HG03378 (cell line): Measurements from ENCODE around the gene BAHCC1.

Experiments used
- ATAC-seq: cut with Tn5 transposase; IDR thresholded peaks from one replicate; pipeline ENCODE4 v1.9.1; 2021; ENCODE audit warnings: mild to moderate bottlenecking, moderate library complexity; ENCODE audit not compliant: unreplicated experiment

Gene BAHCC1

DNA sequence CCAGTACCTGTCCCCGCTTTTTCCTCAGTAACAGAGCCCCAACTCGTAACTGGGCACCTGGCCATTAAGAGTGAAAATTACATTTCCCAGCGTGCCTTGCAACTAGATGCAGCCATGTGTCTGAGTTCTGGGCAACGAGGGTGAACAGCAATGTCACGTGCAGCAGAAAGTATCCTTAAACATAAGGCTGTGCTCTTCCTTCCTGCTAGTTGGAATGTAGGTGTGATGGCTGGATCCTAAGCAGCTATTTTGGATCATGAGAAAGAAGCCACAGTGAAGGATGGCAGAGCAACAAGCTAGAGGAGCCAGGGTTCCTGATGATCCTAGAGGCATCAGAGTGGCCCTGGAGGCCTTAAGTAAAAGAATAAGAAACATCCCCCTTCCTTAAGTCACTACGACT, 81.4 kb downstream of the BAHCC1 start:
- no peak for ATAC-seq

DNA sequence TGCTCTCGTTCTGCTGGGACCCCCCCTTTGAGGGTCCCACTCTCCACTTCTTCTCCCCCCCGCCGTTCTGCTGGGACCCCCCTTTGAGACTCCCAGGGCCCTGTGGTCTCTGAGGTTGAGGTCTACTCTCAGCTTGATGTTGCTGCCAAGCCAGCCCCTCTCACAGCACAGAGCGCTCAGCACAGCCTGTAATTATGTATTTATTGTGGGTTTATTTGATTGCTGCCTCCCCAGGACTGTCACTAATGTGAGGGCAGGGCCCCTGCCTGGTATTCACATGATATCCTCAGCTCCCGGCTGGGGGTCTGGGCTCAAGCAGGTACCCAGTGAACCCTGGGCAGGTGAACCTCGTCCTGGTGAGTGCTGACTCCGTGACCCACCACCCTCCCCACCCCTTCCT, 81.9 kb downstream of the BAHCC1 start:
- ATAC-seq = no peak

DNA sequence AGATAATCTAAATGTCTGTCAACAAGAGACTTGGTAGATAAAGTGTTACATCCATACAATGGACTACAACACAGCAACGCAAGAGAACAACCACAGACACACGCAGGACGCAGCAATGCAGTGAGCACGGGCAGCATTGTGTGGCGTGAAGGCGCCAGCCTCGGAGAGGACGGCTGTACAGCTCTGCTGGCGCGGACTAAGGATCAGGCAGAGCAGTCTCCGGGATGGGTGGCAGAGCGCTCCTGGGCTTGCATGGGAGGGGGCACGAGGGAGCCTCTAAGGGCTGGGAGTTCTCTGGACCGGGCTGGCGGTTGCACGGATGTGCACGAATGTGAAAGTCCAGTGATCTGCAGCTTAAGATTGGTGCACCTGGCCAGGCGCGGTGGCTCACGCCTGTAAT, 82.9 kb downstream of the BAHCC1 start:
- no peak for ATAC-seq

DNA sequence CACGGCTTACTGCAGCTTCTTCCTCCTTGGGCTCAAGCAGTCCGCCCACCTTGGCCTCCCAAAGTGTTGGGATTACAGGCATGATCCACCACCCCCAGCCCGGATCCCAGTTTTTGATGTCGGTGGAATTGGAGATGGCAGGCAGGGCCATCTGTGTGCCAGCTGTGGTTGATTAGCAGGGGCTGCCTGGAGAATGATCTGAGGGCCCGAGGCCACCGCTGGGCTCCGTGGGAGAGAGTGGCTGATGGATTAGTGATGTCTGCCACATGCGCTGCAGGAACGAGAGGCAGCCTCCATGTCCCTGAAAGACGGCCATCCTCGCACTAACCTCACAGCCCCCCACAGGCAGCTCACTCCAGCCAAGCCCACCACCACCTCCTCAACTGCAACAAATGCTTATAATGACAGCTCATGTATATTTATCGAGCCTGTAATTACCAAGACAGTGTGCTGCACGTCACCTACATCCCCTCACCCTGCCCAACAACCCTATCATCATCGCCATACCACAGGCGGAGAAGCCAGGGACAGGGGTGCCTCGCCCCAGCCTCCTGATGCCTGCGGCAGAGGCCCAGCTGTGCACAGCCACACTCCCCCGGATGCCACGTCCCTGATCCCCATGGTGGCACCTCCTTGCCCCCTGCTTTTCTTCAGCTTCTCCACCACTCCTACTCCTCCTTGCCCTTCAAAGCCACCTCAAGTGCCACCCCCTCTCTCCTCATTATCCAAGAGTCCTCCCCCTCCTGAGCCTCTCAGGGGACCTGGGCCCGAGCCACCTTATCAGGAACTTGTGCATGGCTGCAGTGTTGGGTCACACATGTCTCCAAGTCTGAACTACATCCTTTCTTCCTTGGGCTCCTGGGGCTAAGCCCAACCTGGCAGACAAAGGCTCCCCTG, 84.2 kb downstream of the BAHCC1 start:
- no peak for ATAC-seq

DNA sequence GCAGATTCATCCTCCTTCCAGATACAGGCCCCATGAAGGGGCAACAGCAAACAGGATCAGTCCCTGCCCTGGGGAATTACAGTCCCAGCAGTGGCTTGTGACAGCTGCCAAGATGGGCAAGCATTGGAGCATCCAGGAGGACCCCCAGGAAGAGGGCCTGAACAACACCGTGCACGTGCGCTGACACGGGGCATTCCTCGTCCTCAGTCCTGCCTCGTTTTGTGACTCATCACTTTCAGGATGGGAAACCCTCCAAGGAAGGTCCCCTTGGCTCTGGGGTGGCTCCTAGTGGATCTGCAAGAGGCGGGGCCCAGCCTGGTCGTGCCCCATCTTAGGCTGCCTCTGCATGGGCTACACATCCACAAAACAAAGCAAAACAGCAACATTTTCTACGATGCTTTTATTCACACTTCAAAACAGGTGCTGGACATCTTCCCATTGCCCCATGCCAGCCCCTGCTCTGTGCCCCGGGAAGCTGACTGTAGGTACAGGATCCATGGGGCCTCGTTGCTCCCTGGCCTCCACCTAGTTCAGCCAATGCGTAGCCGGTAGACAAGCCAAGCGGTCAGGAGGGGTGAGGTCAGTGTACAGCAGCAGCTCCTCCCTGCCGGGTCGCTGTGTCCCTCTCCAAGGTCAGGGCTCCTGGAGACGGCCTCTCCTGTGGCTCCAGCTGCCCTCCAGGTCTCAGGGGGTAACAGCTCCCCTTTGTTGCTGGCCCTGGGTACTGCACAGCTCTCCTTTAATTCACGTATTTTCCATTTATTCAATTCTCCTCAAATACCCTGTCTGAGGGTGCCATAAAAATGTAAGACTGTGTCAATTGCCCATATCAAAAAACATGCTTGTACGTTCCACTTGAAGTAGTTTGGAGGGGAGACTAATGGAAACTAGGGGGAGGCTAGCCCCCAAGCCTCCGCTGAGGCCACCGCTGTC, 85.1 kb downstream of the BAHCC1 start:
- no peak for ATAC-seq

DNA sequence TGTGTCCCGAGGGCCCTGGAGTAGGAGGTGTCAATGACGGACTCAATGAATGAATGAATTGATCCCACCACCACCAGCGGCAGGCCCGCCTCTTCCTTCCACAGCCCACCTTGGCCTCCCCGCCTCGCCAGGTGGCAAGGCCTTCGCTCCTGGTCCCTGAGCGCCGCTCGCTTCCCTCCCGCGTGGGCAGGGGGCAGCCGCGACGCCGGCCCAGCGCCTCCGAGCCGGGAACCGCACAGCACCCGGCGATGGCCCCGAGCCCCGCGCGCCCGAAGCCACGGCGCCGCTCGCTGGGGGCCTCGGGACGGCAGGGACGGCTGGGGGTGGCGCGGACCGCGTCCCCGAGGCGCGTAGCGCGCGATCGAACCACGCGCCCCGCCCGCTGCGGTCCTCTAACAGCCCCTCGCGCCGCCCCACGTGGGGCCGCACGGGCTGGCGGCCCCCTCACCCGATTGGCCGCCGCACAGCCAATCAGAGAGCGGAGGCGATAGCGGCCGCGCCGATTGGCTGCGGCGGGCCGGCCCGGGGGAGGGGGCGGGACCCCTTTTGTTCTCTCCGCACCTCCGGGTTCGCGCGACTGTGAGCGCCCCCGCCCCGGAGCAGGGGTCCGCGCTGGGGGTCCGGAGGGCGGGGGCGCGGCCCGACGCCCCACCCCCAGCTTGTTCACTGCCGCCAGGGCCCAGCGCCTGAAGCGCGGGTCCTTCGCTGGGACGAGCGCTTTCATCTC, 86.0 kb downstream of the BAHCC1 start:
- ATAC-seq = no peak

DNA sequence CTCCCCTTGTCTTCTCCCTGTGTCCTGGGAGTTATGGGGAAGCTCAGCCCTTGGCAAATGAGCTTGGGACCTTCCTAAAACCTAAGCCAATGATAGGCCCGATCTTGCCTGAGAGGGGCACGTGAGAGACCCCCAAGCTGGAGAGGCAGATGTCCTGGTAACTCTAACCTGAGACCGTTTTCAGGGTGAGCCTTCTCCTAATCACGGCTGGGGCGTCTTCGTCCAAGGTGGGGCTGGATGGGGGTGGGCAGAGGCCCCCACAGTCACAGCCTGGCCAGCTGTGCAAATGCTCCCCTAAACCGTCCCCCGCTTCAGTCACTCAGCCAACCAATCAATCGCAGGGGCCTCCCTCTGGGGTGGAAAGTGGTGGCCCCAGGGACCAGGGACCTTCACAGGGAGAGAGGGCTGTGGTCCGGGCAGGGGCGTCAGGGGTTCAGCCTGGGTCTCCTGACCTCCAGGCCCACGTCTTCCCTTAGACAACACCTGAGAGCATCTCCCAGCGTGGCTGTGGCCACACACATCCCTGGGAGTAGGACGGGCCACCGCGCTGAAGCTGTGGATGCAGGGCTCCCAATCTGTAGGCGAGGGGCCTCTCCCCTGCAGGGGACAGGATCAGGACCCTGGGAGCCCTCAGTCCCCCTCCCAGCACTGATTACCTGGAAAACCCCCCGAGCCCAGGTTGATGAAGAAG, 86.7 kb downstream of the BAHCC1 start:
- no peak for ATAC-seq

DNA sequence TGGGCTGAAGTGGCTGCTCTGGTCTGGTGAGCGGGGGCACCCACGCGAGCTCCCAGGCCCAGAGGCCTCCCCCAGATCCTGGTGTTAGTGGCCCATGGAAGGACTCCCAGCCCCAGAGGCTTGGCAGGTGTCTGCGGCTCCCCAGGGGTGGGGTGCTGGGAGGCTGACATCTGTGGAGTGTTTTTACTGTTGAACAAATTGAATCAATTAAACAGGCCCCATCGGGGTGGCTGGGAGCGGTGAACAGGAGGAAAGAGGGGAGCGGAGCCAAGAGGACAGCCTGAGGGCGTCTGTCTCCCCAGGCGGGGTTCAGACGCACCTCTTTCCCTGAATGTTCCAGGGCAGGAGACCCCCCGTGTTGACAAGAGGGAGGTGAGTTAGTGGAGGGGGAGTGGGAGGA, 87.4 kb downstream of the BAHCC1 start:
- ATAC-seq = no peak

DNA sequence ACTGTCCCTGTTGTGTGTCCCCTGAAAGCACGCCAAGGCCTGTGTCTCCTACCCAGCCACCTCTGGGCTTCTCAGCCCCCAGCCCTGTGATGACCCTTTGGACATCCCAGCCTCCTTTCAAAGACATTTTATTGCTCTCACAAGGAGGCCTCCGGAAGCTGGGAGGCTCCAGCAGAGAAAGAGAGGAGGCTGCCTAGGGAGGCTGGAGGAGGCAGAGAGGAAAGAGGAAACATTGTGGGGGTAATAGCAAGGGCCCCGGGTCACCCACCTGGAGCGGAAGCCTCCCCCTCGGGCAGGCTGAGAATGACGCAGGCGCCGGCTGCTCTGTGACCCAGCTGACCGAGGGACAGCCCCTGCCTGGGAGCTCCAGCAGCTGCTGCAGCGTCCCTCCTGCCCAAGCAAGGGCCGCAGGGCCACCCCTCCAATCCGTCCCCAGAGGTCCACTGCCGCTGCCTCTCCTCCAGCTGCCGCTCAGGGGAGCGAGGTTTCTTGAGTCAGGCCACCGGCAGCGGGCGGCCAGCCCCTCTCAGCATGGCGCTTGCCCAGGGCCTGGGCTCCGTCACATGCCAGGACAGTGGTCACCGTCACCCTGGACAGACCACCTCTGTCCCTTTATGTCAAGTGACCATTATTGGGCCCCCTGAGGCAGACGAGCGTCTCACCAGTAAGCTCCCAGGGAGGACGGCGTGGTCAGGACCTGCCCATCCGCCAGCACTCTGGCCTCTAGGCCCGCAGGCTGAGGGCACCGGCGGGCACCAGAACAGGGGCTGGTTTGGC, 88.0 kb downstream of the BAHCC1 start:
- no peak for ATAC-seq

DNA sequence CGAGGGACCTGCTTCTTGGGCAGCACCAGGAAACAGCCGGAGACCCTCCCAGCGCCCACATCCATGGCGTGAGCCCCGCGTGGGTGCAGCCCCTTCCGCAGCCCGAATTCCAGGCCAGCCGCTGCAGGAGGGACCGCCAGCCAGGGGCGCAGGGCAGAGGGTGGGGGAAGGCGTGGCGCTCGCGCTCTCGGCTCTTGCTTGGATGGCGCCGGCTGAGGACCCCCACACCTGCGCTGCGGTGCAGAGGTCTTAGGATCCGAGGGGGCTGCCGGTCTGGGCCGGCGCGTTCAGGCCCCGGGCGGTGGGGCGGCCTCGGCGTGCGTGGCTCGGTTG, 88.6 kb downstream of the BAHCC1 start:
- no peak for ATAC-seq

DNA sequence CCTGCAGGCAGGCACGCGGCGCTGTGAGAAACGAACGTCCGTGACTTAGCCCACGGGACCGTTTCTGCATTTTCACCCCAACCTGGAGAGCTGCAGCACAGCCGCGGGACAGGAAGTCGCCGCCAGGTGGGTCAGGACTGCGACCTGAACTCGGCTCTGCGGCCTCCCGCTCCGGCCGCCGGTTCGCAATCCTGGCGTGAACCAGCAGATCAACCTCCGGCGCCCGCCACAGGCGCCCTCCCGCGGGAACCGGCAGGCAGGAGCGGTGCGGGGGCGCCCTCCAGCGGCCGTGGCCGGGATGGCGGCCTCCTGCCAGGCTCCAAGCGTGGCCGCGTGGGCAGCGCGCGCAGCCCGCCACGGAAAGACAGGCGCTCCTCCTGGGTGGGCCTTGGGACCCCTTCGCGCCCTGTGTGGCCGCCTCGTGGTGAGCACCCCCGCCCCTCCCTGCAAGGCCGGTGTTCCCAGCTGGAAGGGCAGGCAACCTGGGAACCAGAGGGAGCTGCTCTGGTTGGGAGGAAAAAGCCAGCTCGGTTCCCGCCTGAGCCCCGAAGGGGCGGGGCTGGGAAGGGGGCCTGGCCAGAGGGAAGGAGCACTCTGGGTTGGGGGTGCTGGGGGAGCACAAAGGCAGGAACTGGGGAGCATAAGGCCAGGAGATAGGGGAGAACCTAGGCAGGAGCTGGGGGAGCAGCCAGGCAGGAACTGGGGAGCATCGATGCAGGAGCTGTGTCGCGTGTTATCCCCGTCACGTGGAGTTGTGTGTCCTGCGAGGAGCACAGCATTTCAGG, 89.1 kb downstream of the BAHCC1 start:
- no peak for ATAC-seq

DNA sequence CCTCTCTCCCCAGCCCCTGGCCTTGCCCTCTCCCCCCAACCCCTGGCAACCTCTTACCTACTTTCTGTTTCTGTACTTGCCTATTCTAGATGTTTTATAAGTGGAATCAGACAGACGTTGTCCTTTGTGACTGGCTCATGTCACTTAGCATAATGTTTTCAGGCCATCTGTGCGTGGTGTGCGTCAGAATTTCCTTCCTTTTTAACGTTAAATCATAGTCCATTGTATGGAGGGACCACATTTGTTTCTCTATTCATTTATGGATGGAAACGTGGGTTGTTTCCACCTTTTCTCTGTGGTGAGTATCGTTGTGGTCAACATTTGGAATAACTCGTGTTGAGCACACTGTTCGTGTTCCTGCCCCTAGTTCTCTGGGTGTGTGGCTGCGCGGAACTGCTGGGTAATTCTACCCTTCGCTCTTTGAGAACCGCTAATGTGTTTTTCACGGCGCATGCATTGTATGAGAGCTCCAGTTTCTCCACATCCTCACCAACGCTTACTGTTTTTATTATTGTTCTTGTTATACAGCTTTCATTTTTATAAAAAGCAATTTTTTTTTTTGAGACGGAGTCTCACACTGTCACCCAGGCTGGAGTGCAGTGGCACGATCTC, 91.0 kb downstream of the BAHCC1 start:
- ATAC-seq = no peak

DNA sequence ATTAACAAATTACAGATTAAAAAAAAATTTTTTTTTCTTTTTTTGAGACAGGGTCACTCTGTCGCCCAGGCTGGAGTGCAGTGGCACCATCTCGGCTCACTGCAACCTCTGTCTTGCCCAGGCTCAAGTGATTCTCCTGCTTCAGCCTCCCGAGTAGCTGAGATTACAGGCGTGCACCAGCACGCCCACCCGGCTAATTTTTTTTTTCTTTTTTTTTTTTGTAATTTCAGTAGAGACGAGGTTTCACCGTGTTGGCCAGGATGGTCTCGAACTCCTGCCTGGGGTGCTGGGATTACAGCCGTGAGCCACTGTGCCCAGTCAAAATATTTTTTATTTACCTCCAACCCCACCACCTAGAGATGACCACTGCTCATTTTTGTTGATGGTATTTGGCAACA, 91.8 kb downstream of the BAHCC1 start:
- no peak for ATAC-seq

DNA sequence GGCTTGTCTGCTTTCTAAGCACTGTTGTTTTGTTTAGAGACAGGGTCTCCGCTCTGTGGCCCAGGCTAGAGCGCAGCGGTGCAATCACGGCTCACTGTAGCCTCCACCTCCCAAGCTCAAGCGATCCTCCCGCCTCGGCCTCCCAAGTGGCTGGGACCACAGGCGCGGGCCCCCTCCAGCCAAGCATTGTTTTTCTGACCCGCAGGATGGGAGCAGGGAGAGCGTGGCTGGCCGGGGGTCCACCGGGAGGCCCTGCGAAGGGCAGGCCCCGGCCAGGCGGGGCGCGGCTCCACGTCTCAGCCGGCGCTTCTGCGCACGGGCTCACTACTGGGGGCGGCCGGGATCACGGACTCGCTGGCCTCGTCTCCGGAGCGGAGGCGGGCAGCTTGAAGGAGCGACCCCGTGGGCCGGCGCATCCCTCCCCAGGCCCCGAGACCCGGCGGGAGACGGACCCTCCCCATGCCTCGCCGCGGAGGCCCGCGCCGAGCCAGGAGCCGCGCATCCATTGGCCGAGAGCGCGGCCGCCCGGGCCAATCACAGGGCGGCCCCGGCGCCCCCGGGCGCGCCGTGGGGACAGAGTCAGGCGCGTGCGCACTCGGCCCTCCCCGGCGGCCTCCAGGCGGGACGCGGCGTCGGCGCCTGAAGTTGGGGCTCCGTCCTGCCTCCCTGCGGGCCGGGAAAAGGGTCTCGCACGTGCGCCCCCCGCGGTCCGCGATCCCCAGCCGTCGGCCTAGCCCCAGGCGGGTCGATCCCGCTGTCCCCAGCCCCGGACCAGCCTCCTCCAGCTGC, 92.4 kb downstream of the BAHCC1 start:
- no peak for ATAC-seq

DNA sequence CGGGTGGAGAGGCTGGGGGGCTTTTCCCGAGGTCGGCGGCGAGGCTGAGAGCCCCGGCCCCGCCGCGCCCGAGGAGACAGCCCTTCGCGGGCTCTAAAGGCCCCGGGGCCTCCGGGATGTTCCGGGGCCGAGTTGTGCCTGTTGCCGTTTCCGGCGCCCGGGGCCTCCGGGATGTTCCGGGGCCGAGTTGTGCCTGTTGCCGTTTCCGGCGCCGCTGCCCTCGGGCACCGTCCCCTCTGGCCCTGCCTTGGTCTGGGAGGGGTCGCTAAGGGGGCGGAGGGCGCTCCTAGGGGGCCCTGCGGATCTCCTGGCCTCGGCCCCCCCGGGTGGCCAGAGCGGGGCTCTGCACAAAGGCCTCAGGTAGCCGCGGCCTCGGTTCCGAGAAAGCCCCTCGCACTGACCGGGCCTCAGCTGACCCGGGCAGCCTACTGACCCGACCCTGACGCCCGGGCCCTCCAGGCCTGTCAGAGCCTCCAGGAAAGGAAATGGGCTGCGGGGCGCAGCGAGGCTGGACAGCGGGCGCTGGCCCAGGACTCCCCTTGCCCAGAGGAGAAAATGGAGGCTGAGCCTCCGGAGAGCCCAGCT, 93.1 kb downstream of the BAHCC1 start:
- no peak for ATAC-seq

DNA sequence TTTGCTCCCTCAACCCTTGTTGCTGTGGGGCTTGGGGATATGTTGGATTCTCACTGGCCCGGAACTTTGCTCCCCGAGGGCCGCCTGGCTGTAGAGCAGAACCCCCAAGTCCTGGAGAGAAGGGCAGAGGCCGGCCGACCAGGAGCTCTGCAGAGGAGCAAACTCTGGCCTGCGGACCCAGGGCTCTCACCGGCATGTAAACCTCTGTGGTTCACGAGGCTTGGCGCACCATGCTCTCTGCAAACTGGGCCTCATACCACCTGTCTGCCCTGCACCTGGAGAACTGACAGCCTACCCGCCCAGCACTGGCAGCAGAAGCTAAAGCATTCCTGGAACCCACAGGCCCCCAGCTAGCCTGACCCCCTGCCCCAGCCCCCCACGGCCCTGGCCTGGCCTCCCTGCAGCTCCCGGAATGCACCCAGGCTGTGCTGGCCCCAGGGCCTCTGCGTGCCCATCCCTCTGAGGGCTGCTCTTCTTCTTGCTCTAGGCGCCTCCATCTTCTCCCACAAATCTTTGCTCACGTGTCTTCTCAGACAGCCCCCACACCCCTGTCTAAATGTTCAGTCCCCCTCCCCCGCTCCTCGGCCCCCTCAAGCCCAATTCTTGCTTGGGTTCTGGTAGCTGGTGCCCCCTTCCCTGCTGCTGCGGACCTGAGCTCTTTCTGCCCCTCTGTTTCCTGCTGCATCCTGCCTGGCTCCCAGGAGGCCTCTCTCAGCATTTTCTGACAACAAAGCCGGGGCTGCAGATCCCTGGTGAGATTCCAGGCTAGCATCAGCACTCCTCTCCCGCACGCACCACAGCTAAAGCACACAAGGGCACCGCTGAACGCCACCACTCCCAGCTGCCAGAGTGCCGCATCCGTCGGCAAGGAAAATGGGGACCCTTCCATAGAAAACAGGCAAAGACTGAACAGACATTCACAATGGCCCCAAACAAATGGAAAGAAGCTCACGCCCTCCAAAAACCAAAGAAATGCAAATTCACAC, 94.0 kb downstream of the BAHCC1 start:
- no peak for ATAC-seq
